Activated CD8-positive, alpha-beta memory T cell treated with anti-CD3 and anti-CD28 coated beads, Interleukin-2, amount 50 U/mL, for 4 hours (primary cell): ENCODE results near the gene IRF2BP2.

ENCODE experiments used
- DNase-seq: peaks from one replicate; pipeline ENCODE4 v3.0.0-alpha.2; 2020

Gene IRF2BP2

GRCh38 chr1:234554698-234555311, 55.2 kb downstream of the IRF2BP2 start:
- DNase-seq = no peak
